GM21619 (cell line): ENCODE data around the gene ARMH3.

ENCODE experiments used
- ATAC-seq: cut with Tn5 transposase; IDR thresholded peaks from one replicate; pipeline ENCODE4 v1.9.1; 2021; ENCODE audit not compliant: unreplicated experiment

Gene ARMH3

DNA sequence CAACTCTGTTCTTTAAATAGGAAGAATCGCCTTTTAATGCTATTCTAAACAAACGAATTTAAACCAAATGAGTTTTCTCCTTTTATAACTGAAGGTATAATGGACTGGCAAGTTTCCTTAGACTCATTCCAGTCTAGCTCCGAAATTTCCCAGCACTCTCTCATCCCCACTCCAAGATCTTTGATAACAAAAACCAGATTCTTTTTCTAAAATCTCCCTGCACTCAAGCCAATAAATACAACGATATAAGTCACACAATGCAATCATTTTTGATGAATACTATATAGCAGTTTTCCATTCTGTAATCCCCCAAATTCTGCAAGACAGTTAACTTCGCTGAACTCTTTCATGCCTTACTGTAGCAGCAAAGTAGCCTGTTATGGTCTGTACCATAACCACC, 239.6 kb downstream of the ARMH3 start:
- no peak for ATAC-seq

DNA sequence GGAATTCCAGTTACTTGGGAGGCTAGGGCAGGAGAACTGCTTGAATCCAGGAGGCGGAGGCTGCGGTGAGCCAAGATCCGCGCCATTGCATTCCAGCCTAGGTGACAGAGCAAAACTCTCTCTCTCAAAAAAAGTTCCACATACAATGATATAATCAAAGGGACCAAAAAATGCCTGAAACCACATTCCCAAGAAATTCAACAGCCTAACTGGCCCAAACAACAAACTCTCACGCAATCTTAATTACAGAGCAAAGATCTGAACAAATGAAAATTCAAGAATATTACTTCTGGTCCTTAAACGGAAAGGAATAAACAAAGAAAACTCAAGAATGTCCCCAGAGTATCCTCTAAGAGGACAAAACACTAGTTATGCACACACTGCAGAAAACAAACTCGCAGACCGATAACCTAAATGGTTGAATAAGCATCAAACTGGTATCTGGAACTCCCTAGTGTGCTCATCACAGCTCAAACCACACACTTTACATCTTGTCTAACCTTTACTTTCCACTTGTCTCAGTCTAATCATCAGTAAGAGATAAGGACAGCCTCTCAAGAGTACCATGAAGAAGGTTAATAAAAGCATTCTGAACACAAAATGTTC, 241.4 kb downstream of the ARMH3 start:
- ATAC-seq = no peak

DNA sequence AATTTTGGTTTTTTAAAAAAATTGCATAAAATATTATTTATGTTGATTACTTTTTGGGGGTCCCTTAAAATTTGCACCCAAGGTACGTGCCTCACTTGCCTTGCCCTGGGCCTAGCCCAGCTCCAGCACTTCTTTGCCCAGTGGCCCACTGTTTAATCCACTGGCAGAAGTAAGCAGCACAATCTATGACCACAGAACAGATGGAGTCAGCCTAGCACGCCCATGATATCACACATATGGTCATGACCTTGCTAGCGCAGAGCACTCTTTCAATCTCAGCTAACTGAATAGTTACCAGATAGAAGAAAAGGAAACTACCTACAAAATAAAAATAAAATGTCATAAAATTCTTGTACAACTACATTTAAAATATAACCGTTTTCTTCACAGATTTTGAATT, 243.4 kb downstream of the ARMH3 start:
- ATAC-seq = no peak

DNA sequence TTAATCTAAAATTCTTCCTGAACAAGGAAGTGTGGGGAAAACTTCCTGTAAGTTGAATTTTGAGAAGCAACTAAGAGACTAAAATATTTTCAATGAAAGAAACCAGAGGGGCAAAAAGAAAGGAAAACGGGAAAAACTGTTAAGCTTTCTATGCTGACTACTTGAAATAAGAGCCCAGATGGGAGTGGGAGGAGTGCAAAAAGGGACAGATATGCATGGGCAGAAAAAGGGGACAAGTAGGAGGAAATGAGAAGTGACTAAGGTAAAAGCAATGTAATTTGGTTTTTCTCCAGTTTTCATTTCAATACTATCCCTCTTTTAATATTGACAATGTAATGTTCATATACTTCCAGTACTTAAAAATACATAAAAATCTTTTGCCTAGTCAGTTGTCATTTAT, 248.8 kb downstream of the ARMH3 start:
- no peak for ATAC-seq

DNA sequence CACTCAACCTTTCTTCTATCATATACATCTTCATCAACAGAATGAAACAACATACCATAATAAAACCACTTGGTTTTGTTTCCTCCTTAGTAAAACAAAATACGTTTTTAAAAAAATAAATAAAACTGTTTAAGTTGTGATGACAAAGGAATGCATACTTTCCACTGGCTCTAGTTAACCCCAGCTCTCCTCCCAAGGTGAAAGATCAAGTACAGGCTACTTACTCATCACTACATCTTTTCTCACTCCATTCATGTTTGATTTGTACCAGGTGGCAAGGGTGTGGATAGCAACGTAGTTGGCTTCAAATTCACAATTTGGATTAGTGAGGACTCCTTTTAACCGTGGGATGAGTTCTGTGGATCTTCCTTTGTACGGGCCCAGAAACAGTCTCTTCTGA, 252.5 kb downstream of the ARMH3 start:
- no peak for ATAC-seq

DNA sequence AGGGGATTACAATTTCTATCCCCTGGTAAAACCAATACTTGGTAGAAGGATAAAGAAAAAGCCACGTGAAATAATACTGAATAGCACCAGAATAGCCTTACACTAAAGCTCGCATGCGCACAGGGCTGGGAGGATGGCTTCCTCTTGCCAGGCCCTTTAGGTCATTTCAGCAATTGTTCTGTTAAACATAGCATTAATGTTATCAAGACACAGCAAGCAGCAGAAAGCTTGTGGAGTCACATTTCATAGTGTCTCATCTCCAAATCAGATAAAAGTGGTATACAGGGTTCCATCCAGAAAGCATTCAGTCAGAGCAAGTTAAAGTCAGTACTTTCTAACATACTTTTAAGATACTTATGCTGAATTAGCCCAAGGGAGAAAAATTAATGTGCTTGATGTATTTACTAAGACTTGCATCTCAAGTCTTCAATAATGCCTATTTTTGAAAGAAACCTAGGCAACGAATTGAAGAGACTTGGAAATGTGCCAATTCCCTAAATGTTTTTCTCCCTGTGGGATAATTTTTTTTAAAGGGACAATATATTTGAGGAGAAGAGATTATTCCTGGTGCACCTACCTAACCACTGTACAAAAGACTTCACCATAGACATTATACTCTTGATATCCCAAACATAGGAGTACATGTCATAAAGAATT, 258.4 kb downstream of the ARMH3 start:
- ATAC-seq = no peak
